Activated T-helper 1 cell treated with anti-CD3 and anti-CD28 coated beads, Interleukin-2, amount 50 U/mL, for 16 hours (primary cell): ENCODE data around the gene HOOK1.

ENCODE experiments used
- DNase-seq, 2 donors: peaks; one replicate each; pipeline ENCODE4 v3.0.0-alpha.2; 2020; ENCODE audit warnings: low read depth in 1 of 2, low spot score in 1 of 2

The HOOK1 gene

GRCh38 chr1:59814901-59815825 lies at the start of gene HOOK1:
HOOK1 (plus strand) TSS chr1:59814949; CDS start chr1:59815118, 169 bp downstream.
- DNase-seq, result no peak

- no peak for DNase-seq
Observed at GRCh38 chr1:59765011-59765730, 49.6 kb upstream of the HOOK1 start.

- no peak for DNase-seq
Observed at GRCh38 chr1:59766227-59766855, 48.4 kb upstream of the HOOK1 start.

DNA sequence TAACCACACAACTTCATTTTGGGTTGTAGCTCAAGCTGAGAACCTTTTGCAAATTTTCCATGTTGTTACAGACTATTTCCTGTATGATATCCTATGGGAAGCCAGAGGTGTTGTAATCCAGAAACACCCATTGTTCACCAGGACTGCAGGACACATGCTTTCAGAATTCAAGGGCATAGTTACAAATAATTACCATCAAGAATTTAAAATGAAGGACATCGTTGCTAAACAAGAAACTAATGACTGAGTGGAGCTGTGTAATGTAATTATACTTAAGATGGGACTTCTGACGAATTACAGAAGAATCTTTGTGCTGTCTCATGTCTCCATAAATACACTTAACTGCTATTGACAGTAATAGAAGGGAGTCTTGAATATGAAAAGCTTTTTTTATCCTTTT lies 47.6 kb upstream of the HOOK1 start:
- no peak for DNase-seq

DNA sequence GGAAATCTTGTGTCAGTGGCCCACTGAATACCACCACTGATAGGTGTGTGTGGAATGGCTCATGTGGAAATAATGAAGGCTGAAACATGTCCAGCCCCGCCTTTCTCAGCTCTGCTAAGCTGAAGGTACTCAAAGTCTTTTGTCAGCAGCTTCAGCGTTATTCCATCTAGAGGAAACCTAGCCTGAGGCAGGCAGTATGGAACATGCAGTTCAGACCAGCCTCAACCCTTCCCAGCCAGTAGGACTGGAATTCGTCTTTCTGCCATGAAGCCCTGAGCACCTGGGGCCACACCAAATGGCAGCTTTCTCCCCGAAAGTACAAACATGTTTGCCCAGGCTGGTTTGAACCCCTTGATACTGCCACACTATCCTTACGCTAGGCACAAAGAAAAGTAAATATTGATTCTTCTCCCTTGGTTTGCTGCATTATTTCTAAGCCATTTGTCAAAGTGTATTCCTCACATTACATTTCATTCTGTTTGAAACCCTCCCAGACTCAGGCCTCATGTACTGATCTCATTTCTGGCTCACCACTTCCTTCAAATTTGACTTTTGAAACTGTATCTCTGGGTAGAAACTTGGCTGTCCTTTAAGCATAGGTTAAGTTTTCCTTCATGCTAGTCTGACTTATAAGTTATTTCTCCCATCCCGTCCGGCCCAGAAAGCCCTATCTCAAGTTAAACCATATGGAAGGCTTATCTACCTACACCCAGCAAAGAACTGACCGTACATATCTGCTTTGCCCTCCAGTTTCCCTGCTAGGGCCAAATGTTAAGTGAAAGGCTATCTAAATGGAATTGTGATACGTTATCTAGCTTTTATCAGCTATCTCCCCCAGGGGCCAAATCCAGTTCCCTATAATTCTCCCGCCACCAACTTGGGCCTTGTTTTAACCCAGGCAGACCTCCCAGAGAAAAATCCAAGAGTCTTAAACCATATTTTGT lies 45.7 kb upstream of the HOOK1 start:
- no peak for DNase-seq

GRCh38 chr1:59769736-59770095 lies 45.0 kb upstream of the HOOK1 start:
- no peak for DNase-seq

GRCh38 chr1:59771361-59771760 lies 43.4 kb upstream of the HOOK1 start:
- DNase-seq, result no peak

GRCh38 chr1:59775480-59775879 lies 39.3 kb upstream of the HOOK1 start:
- no peak for DNase-seq

DNA sequence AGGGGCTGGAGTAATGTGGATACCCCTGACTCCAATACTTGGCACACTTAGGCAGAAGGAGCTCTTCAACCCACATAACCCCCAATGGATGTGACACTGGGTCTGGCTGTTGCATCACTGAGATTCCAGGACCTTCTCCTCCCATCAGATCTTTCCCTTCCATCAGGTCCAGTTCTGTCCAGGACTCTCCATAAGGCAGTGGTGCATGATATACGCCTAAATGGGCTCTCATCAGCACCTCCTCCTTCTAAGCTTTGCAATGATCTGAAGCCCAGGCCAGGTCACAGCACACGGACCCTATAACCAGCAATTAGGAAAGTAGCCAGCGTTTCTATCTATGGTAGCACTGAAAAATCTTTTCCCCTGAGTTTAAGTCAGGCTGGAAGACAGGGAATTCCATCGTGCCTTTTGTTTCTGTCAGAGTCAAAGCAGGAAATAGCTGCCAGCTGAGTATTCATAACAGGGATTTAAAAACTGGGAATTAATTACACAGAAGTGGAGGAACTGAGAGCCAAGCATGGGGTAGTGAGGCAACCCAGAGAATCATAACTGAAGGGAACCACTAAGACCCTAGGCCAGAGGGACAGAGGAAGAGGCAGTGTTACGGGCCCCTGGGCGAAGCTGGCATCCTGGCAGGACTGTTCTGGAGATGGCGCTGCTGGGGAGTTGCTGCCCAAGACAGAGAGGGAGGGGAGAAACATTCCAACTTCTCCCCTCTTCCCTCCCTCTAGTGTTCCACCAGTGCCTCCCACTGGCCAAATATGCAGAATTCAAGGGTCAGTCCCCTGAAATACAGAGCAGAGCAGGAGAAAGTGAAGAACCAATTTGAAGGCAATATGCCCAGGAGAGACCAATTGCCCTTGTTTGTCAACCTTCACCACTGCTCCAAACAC lies 37.5 kb upstream of the HOOK1 start:
- no peak for DNase-seq

DNA sequence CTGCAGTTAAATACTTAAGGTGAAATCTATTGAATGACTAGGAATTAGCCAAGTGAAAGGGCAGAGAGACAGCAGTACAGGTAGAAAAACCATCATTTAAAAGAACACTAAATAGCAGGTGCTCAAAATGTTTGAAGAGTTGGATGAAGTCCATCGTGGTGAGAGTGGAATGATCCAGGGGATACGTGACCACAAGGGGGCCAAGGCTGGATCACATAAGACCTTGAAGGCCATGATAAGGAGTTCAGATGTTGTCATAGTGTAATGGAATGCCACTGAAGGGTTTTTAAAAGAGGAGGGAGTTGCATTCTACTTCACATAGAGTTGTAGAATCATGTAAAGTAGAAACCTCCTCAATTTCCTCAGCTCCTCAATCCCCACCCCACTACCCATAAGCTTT lies 34.8 kb upstream of the HOOK1 start:
- DNase-seq, result no peak

GRCh38 chr1:59788825-59789224 lies 25.9 kb upstream of the HOOK1 start:
- DNase-seq, result no peak

DNA sequence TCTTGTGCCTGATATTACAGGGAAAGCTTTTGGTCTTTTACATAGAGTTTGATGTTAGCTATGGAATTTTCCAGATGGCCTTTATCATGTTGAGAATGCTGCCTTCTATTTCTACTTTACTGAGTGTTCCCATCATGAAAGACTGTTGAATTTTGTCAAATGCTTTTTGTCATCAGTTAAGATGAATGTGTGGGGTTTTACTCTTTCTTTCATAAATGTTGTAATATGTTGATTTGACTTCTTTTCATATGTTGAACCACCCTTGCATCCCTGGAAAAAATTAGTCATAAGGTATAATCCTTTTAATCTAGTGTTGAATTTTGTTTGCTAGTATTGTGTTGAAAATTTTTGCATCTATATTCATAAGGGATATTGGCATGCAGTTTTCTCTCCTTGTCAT lies 16.1 kb upstream of the HOOK1 start:
- no peak for DNase-seq

GRCh38 chr1:59803458-59804038 lies 11.2 kb upstream of the HOOK1 start:
- no peak for DNase-seq

- no peak for DNase-seq
Observed at GRCh38 chr1:59804301-59804700, 10.4 kb upstream of the HOOK1 start.

- no peak for DNase-seq
Observed at GRCh38 chr1:59805554-59805953, 9.2 kb upstream of the HOOK1 start.

GRCh38 chr1:59814180-59814900 lies 409 bp upstream of the HOOK1 start:
- peak; percentile 77 to 78 for DNase-seq

- DNase-seq, result no peak
Observed at GRCh38 chr1:59815892-59816291, 1.1 kb downstream of the HOOK1 start.

DNA sequence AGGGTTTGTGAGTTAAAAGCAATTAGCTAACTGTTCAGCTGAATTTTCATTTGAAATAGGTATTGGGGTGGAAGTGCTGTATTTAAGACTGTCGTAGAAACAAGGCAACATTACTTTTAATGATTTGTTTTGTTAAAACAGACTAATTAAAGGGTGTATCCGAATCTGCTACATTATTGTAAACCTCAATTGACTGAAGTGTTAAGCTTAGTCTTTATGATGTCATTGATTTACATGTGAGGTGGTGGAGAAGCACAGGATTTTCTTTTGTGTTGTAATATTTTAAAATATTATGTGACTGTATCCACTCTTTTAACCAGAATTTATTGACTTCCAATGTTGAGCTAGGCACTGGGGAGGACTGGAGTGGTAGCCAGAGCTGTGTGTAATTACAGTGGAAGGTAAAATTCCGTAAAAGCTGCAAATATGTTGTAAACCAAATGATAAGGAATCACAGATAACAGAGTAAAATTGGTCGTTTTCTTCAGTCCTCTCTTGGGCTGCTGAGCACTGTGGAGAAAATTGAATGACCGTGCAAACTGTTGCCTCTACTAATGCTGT lies 1.6 kb downstream of the HOOK1 start:
- no peak for DNase-seq
